ENCODE data around the gene GIMAP4.

DNA sequence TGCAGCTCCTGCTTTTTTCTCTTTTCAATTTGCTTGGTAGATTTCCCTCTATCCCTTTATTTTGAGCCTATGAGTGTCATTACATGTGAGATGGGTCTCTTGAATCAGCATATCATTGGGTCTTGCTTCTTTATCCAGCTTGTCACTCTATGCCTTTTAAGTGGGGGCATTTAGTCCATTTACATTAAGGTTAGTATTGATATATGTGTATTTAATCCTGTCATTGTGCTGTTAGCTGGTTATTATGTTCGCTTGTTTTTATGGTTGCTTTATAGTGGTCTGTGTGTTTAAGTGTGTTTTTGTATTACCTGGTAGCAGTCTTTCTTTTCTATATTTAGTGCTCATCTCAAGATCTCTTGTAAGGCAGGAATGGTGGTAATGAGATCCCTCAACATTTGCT lies 35.5 kb upstream of the GIMAP4 start:
- TF ChIP-seq, protein P1, sequence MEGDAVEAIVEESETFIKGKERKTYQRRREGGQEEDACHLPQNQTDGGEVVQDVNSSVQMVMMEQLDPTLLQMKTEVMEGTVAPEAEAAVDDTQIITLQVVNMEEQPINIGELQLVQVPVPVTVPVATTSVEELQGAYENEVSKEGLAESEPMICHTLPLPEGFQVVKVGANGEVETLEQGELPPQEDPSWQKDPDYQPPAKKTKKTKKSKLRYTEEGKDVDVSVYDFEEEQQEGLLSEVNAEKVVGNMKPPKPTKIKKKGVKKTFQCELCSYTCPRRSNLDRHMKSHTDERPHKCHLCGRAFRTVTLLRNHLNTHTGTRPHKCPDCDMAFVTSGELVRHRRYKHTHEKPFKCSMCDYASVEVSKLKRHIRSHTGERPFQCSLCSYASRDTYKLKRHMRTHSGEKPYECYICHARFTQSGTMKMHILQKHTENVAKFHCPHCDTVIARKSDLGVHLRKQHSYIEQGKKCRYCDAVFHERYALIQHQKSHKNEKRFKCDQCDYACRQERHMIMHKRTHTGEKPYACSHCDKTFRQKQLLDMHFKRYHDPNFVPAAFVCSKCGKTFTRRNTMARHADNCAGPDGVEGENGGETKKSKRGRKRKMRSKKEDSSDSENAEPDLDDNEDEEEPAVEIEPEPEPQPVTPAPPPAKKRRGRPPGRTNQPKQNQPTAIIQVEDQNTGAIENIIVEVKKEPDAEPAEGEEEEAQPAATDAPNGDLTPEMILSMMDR (conservative IDR thresholded peaks at IDR 0.05 in 1 of 2, IDR thresholded peaks at IDR 0.05 in 1 of 2; ENCODE audit: low read depth in 1 of 2, low read length in 2 of 2) = no peak
- no peak for TF ChIP-seq EZH2 (IDR thresholded peaks at IDR 0.05; ENCODE audit: low read length, missing control alignments)

Data from fibroblast of lung (primary cell).